Fibroblast of upper back skin (primary cell): ENCODE measurements around the gene CYB5B.

Experiments
- DNase-seq: peaks from one replicate; pipeline ENCODE4 v3.0.0-alpha.2; 2013

CYB5B gene

GRCh38 chr16:69424053-69424934, at the start of gene CYB5B:
Gene CYB5B (plus strand): TSS chr16:69424619. CDS start chr16:69424684, 65 bp downstream.
- peak; percentile 98 for DNase-seq

GRCh38 chr16:69376393-69377059, 47.9 kb upstream of the CYB5B start:
- DNase-seq: no peak

- no peak for DNase-seq
Observed at GRCh38 chr16:69378036-69378435, 46.4 kb upstream of the CYB5B start.

DNA sequence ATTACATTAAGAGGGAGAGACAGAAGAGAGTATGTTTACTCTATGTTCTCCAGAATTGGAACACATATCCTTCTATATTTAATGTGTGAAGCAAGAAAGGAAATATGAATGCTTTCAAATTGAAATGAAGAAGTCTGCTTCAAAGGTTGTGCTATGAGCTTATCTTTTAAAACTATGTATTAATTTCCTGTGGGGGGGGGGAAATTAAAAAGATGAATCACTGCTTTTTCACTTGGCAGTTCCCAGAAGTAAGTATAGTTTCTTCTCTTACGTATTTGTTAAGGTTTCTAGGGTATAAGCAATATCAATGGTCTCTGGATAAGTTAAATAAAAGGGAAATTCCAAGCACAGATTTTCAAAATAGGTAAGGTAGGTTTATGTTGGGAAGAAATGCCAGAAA, 45.7 kb upstream of the CYB5B start:
- DNase-seq: no peak

DNA sequence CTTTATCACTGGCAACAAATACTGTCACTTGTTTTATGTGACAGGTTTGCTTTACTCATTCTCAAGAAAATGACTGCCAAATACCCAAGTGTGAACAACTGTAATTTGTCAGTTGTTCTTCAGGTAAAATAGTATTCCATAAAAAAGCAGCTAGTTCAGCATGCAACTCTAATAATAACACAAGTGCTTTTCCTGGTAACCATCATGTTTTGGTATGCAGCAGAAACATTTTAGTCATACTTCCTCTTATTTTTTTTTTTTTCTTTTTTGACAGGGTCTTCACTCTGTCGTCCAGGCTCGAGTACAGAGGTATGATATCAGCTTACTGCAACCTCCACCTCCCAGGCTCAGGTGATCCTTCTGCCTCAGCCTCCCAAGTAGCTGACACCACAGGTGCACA, 43.2 kb upstream of the CYB5B start:
- DNase-seq: no peak

DNA sequence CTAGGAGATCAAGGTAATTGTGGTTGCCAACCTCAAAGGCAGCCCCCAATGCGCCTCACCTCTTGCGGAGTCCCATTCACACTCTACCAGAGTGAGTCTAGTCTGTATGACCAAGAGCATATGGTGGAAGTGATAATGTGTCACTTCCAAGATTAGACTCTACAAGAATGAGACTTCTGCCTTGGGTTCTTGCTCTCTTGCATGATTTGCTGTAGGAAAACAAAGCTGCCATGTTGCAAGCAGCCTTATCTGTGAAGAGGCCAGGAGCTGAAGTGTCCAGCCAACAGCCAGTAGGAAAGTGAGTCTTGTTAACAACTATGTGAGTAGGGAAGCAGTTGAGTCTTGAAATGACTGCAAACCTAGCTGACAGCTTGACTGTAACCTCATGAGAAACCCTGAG, 42.0 kb upstream of the CYB5B start:
- no peak for DNase-seq

- DNase-seq: no peak
Observed at GRCh38 chr16:69384974-69385373, 39.4 kb upstream of the CYB5B start.

DNA sequence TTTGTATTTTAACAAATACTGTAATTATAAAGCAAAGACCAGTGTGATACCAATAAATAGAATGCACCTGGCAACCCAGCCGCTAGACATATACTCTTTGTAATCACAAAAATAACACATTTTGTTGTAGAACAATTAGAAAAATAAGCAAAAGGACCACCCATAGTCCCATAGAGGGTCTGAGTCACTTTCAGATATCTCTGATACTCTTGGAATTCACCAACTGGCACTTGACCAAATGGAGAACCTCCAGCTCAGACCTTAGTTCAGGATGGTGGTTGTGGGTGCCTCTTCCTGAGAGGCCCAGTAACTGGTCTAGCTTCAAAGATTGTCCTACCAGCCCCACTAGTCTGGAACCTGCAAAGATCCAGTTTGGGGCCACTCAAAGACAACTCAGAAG, 37.8 kb upstream of the CYB5B start:
- DNase-seq: peak; percentile 64

DNA sequence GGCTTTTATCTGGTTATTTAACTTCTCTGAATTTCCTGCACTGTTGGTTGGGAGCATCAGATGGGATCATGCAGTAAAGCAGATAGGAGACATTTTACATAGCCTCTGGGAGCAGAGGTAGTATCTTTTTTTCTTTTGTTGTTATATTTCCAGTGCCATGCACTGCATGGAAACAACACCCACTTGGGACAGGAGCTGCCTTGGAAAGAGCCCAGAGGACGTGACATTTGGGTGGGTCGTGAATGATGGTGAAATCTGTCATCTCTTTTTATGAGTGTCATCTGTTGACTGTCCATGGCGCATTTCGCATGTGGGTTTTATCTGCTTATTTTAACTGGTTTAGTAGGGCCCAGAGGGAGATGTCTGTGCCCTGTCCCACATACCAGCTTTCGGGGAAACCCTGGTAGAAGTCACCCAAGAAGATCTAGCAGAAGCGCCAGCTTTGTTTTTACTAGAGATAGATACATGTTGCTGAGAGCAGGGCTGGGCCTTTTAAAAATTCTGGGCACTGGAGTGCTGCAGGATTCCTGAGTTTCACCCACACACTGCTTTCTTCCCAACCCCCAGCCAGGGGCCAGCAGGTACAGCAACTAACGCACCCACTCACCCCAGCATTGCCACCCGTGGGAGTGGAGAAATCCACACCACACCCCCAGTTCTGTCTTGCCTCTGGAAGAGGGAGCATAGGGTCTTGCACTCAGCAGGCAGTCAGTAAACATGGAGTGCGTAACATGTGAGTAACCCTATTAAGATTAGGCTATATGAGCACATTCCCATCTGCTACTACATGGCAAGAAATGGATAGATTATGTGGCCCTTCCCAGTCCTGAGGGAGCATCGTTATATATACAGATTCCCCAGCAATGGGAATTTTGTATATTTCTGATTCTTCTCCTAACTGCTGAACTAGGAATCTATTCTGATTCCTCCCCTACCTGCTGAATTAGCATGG, 30.2 kb upstream of the CYB5B start:
- no peak for DNase-seq

- DNase-seq: no peak
Observed at GRCh38 chr16:69395859-69396186, 28.6 kb upstream of the CYB5B start.

GRCh38 chr16:69396187-69397061, 28.0 kb upstream of the CYB5B start:
- peak; percentile 93 for DNase-seq

DNA sequence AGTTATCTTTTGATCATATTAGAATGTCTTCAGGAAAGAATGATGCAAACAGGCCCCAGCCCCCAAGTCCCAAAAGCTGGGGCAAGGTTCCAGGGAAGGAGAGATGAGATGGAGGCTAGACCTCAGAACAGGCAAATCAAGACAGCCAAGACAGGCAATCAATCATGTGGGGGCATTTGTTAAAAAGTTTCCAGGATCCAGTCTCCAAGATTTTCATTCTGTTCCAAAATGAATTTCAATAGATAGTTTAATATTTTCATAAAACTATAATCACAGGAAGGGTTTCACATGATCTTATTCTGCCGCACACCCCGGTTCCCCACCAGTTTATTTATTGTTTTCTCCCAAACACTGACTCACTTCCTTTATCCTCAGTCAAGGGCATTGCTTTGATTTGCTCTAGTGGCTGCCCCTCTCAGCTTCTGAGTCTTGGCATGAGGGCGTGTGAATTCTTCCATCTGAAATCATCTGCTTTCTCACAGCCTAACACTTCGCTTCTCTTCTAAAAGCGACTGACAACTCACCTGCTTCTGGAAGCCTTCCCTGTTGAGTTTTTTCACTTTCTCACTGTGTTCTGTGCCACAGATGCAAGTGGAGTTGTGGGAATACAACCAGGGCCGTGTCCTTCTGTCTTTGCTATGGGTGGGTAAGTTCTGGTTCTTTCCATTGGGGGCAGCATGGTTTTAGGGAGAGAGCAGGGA, 26.4 kb upstream of the CYB5B start:
- DNase-seq: peak; percentile 80

- DNase-seq: no peak
Observed at GRCh38 chr16:69399361-69399760, 25.1 kb upstream of the CYB5B start.

- no peak for DNase-seq
Observed at GRCh38 chr16:69402439-69402838, 22.0 kb upstream of the CYB5B start.

GRCh38 chr16:69404275-69404805, 20.1 kb upstream of the CYB5B start:
- DNase-seq: peak; percentile 52

DNA sequence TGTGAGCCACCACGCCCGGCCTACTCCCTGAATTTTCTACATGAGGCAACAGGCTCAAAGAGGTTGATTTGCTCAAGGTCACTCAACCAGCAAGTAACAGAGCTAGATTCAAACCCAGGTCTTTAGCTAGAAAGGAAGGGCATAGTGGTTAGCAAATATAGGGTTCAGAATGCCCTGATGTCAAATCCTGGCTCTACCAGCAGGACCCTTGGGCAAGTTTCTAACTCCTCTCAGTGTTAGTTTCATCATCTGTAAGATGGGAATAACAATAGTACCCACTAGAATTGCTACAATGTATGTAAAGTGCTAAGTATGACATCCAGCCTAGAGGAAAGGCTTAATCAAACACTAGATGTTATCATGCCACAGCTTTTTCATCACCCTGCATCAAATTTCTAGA, 19.1 kb upstream of the CYB5B start:
- DNase-seq: no peak

- no peak for DNase-seq
Observed at GRCh38 chr16:69405757-69406156, 18.7 kb upstream of the CYB5B start.

GRCh38 chr16:69406780-69407331, 17.6 kb upstream of the CYB5B start:
- DNase-seq: no peak

DNA sequence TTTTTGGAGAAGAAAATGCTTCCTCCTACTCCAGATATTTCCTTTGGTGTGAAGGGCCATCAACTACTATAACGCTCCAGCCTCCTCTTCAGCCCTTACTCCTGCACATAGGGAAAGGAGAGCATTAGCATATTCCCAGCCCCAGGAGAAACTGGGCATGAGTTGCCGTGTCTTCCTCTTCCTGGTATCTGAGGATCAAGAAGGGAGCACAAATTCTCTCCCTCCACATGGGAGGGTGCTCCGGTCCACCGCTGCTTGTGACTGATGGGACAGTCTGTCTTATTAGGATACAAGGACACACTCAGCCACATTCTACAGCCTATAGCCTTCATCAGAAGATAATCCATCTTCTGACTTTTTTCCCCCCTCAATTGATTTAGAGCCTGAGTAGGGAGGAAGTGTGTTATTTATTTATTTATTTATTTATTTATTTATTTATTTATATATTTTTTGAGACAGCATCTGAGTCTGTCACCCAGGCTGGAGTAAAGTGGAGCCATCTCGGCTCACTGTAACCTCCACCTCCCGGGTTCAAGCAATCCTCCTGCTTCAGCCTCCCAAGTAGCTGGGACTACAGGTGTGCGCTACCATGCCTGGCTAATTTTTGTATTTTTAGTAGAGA, 16.6 kb upstream of the CYB5B start:
- no peak for DNase-seq

DNA sequence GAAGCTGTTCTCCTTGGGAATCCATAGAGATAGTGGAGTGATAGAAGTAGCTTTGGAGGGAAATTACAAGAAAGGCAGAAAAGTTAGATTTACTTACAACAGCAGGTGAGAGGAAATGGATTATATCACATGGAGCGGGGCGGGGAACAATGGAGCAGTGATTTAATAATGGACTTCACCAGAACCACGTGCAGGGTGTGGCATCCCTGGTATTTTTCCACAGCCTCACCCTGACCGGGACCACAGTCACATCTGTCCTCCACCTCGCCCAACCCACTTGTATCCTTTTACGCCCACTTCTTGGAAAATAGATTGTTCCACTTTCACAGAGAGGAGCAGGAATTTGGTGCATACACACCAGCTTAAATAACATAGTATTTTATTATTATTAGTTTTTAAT, 15.9 kb upstream of the CYB5B start:
- no peak for DNase-seq
